HG03565 (cell line): ENCODE results near the gene ZAR1L.

Source experiments
- ATAC-seq: cut with Tn5 transposase; IDR thresholded peaks from one replicate; pipeline ENCODE4 v1.9.1; 2021; ENCODE audit warnings: mild to moderate bottlenecking, moderate library complexity; ENCODE audit not compliant: unreplicated experiment

ZAR1L gene

DNA sequence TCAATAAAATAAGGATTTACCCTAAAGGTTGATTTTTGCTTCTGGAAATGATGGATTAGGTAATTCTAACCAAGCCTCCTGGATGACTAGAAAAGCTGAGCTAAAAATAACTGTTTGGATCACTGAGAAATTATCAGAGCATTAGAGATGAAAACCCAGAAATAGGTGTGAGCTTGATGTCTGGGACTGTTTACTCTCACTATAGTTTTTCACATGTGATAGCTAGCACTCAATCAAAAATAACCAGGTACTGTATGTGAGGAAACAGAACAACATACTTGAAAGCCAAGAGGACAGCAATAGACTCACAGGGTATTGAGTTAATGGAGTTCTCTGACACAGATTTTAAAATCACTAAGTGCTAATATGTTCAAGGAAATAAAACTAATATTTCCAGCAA, 9.5 kb downstream of the ZAR1L start:
- ATAC-seq, result no peak

DNA sequence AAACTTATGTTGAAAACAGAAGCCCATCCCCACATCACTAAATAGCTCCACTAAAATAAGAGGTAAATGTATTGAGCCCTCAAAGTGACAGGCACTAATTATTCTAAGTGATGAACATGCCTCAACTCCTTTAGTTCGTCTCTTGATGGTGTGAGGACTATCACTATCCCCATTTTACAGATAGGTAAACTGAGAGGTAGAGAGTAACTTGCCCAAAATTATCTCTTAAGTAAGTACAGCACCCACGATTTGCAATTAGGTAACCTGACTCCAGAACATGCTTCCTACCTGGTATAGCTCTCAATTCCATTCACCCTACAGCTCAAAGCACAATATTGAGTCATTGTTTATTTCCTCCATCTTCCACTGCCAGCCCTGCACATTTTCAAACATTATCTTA, 12.7 kb downstream of the ZAR1L start:
- no peak for ATAC-seq

DNA sequence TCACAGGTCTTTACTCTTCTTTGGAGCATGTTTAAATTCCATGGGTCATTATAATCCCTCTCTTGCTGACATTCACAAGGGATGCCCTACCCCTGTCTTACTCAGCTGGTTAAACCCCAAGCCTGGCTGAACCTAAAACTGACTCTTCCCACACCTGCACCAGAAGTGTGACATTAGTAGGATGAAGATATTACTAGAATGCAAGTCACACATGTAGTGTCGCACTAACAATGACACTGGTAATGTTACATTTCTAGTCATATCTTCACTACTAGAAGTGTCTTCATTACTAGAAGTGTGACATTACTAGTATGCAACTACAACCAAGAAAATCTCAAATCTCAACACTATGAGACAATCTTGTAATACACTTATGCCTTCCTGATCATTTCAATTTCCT, 14.2 kb downstream of the ZAR1L start:
- ATAC-seq, result no peak

DNA sequence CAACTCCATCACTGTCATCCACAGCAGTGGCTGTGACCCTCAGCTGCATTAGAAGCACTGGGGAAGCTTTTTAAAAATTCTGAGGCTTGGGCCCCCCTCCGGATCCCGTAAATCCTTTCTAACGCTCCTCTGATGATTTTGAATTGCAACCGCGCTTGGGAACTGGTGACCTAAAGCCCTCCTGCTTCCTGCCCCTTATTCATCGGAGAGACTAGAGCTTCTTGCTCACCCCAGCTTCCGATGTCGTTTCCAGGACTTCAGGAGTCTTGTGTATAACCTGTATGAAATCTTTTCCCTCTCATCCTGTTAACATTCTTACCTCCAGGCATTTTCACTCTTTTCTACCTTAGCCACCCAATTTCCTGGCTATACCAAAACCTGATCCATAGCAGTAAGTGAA, 14.8 kb downstream of the ZAR1L start:
- no peak for ATAC-seq

DNA sequence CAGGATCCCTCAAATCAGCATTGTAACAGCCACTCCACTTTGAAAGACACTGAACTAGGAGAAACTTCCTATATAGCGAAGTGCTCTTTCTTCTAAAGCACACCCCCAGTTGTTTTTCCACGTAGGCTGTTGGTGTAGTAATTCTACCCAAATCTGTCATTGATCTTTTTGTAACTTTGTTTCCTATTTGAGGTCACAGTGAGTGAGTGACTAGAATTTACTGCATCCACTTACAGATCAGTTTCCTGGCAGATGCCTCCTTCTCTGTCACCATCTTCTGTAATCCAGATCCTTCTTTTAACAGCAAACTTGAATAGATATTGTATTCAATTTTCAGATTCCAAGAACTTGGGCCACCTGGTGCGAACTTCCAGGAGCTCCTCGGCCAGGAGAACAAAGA, 15.3 kb downstream of the ZAR1L start:
- no peak for ATAC-seq

DNA sequence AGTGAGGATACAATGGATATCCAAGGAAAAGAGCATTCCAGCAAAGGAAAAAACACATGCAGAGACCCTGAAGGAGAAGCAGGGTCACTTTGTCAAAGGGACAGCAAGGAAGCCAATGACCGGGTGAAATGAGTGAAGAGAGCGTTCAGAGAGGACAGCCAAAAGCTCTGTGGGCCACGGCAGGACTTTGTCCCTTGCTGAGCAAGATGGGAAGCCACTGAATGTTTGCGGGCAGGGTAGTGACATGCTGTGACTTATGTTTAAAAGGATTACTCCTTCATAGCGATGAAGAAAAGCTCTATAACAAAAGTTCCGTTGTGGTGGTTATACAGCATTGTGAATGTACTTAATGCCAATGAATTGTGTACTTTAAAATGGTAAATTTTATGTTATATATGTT, 16.5 kb downstream of the ZAR1L start:
- ATAC-seq, result no peak

DNA sequence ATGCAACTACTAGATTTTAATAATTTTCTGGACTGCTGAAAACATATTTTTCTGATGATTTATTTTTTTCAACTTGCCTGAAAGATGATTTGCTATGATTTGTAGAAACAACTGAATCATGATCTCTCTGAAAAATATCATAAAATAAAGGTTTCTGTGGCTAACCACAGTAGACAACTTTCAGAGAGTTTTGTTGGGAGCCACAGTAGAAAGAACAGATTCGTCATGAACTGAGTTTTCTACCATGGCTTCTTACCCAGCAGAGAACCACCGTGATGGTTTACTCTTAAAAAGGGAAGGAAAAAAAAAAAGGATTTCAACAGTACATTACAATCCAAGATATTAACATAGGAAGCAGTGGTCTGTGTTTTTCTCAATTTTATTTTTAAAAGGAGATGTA, 18.0 kb downstream of the ZAR1L start:
- no peak for ATAC-seq

DNA sequence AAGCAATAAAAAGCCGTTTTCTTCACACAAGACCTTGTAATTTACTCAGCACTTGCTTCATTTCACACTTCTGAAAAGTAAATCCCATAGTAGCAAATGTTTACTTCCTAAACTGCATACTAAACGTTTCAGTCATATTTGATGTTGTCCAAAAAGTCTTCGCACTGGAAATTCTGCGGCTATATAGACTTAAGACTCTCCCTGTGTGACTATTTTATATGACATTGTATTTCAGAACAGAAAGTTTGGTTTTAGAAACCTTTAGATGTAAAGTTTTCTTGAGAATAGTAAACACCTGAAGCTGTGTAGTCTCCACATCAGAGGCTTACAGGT, 29.6 kb downstream of the ZAR1L start:
- no peak for ATAC-seq

DNA sequence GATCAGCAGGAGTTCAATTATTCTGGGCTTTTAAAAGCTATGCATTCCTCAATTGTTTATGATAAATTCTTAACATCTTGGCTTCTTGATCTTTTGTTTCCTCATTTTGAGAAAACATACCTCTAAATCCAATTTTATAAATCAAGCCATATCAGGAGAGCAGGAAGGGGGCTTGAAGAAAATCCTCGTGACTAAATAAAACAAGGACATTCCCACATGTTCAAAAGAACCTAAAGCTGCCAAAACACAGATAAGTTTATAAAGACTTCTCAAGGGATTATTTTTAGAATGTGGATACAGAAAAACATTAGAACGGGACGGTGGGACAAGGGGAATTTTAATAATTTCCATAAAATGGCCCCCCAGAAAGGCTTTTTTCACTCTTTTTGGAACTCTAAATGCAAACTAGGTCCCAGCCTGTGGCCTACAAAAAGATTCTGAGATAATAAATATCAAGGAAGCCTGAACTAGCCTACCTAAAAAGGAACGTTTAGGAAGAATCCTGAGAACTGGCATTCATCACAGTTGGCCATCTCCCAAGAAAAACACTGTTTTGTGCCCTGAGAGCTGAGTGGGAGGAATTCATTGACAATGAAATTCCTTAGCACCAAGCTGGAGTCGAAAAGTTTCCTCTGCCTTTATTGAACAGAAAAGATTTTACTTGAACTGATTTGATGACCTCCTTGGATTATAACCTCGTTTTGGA, 30.1 kb downstream of the ZAR1L start:
- no peak for ATAC-seq

DNA sequence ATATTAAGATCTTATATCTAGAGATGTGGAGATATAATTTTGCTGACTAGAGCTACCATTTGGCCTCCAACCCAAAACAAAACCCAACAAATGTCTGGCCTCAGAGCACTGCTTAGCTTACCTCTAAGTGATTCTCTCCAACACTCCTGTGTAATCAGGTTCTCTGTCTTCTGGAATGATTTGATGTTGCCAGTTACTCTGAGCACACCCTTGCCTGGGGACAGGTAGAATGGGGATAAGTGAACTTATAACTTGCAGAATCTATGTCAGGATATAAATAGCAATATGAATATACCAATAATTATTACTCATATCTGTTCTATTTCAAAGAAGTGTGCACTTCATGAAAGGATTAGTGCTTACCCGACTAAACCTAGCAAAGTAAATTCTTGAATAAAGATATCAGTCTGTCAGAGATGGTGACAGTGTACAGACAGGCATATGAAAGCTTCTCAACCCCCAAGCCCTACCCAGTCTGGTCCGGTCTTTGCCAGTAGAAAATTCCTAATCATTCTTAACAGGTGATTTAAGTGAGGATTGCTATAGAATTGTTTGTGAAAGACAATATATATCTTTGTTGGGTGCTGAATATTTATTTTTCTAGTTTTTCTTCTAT, 33.0 kb downstream of the ZAR1L start:
- ATAC-seq, result no peak

DNA sequence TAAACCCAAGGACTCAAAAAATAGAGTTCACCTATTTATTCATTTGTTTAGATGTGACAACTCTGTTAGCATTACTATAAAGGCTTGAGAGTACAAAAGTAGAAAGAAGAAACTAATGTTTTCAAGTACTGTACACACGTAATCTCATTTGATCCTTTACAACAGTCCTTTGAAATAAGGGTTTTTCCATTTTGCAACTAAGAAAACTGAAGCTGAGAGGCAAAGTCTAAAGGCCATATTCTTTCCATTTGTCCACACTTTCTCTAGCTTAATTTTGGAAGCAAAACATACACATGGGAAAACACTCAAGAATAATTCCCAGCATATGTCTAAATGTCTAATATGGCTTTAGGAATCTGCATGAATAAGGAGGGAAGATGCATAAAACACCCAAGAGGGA, 34.1 kb downstream of the ZAR1L start:
- ATAC-seq, result no peak

DNA sequence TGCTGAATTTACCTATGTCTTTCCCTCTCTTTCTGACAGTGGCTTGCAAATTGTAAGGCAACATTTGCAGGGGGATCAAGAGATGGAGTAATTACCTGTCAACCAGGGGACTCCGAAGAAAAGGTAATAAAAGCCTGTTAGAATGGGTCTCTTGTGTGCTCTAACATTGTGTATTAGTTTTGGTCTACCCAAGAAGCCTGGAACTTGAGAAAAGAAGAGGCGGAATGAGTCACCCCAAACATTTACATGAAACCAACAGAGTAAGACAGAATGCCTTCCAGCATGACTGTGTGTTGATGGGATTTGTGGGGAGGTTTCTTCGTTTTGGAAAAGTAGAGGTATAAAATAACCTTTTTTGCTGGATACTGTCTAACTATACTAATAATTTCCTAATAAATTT, 36.7 kb downstream of the ZAR1L start:
- no peak for ATAC-seq

DNA sequence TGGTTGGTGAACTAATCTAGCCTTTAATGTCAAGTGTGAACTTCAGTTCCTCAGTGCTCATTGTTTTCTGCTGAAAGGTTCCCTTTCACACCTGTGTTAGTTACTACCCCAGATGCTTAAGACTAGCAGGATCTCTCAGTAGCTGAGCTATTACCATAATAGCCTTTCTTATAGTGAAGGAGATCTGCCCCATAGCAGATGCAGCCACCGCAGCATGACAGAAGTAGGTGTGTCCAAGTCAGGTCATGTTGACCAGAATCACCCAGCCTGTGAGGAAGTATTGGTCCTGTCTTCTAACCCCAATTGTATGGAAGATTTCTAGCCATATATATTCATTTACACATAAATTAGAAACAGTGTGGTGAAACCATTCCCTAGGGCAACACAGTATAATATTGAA, 37.3 kb downstream of the ZAR1L start:
- ATAC-seq, result no peak

DNA sequence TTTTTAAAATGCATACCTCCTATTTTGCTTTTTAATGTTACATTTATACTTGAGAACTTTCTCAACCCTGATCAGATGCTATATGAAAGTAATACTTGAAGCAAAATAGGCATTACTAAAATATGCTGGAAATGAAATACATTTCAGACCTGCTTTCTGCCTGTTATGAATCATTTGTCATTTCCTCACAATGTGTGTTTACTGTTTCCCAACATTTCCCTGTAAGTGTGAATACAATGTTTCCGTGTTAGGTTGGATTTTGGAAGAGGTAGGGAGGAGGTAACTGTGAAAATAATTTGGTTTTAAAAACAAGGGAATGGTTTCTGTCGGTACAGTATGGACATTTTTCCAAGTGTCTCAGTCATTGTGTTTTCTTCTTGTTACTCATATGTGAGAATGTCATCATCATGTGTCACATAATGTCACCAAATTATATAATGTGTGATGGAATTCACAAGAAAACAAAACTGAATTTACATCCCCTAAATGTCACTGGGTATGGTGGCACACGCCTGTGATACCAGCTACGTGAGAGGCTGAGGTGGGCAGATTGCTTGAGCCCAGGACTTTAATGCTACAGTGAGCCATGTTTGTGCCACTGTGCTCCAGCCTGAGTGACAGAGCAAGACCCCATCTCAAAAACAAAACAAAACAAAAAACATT, 43.0 kb downstream of the ZAR1L start:
- ATAC-seq, result no peak

DNA sequence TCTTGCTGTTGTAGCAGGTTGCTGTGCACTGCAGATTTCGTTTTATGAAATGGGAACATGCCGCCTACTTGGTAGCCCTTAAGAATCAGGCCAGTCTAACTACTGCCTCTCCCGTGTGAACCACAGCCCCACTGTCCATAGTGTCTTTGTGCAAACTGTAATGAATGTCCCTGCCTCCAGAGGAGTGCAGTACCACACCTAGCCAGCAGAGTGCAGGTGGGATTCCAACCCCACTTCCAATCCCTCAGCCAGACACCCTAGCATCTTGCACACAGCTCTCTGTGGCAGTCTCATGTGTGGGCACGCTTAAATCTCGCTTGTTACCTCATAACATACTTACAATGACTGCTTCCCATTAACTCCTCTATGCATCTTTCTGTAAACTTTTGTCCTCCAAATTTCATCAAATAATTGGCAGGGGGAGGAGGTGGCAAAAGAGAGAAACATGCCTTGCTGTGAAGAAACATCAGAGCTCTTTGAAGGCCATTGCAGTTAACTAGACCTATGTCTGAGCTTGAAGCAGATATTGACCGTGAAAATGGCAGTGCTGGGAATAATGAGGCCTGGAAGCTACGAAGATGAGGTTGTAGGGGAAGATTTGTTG, 47.2 kb downstream of the ZAR1L start:
- ATAC-seq, result peak; percentile 92

DNA sequence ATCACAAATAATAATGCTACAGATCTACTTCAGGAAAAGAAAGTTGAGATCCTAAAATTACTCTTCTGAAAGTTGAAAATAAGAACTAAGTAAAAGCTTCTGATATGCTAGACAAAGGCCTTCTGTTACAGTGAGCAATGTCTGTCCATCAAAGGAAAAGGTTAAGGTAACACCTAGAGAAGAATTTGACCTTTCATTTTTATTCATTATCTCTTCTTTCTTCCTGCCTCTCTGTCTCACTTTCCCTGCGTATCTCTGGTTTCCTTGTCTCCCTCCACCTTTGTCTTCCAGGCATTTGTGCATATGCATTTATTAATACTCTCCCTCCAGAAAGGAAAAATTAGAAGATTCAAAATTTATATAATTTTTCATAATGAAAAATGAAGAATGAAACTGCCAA, 49.0 kb downstream of the ZAR1L start:
- ATAC-seq, result no peak

DNA sequence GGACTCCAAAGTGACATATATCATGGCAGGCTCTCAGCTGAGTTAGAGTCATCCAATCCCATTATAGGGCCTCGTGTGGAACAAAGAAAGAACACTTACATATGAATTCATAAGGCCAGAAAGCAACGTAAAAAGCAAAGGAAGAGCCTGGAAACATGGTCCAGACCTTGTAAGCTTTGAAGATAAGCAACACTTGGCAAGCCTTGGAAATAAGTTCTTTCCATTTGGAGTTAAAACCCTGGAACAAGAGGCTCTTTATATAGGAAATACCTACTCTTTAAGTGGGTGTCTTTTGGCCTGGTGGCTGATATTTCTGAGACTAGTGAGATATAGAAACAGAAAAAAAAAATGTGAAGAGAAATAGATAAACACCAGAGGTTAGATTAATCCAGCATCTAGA, 49.4 kb downstream of the ZAR1L start:
- ATAC-seq, result no peak

DNA sequence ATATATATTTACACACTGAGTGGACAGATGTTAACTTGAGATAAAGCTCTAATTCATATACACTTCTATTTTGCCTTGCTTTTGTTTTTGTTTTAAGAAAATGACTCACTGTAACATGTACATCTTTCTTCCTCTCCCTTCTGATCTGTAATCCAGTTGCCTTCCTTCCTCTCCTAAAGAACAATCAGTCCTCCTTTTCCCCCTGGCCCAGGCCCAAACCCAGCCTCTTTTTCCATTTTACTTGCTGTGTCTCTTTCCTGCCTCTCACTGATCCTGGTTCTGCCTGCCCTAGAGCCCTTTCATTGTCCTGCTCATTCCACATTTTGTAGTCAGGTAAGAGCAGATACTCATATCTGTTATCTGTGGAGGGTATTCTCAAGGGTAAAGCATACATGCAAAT, 50.8 kb downstream of the ZAR1L start:
- no peak for ATAC-seq

DNA sequence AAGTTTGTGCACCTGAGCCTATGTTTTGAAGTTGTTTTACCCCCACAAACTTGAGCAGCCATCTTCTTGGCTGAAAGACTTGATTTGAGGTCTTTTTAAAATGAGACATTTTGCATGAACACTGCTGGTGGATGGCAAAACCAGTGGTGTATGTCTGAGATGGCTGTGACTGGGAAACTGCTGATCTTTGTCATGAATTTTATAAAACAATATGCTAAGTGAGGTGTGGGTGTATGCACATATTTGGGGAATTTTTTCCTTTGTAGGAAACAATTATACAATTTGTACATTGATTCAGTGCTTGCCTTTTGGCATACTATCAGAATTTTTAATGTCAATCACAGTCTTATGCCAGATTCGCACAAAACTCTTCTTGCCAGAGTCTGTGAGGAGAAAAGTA, 52.5 kb downstream of the ZAR1L start:
- ATAC-seq, result no peak

DNA sequence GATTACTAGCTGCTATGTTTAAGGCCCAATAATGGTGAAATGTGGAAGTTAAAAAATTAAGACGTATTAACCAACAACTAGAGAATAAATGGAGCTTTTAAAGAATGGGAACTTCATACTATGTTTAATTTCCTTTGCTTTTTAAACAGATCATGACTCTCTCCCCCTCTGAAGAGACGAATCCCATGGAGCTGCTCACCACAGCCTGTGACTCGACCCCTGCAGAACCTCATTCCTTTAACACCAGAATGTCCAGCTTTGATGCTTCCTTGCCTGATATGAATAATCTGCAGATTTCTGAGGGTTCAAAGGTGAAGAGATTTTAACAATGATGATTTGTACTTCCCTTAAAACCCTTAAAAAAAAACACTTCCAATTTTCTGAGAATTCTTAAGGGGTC, 53.0 kb downstream of the ZAR1L start:
- ATAC-seq, result no peak

DNA sequence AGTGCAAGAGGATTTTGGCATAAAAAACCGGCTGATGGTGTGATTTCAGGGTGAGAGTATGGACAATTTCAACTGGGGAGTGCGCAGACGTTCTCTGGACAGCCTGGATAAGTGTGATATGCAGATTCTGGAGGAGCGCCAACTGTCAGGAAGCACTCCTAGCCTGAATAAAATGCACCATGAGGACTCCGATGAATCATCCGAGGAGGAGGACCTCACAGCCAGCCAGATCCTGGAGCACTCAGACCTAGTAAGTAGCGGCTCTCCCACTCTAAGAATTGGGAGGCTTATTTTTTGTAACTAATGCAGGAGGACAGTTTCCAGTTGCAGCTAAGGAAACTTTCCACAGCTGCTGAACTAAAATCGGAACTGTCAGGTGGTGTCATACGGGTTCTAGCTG, 53.6 kb downstream of the ZAR1L start:
- no peak for ATAC-seq

DNA sequence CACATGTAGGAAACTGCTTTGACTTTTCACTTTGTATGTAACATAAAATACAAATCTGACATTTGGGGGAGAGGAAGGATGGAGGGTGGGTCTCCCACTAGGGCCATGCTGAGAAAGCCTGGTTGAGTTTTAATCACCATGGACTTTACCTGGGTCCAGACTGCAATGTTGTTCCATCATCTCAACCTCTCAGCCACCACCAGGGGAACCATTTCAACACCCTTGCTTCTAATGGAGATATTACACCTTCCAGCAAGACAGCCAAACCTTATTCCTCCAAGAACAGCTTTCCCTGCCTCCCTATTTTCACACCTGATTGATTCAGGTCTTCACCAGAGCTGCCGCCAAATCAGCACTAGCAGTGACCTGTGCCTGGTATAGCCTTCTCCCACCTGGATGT, 56.0 kb downstream of the ZAR1L start:
- no peak for ATAC-seq
